Activated CD4-positive, alpha-beta memory T cell treated with anti-CD3 and anti-CD28 coated beads, Interleukin-2, amount 10 ng/mL, durations not matched to agents 7 days and 5 days (primary cell): Measurements from ENCODE around the gene GLOD5. TPM values are rescaled to one million over a fixed set of nuclear protein-coding genes. Genes with fewer than 3 reads are reported as not detected.

Experiments used
- CTCF ChIA-PET: fragments of 350-600 bp; sonication (Branson Sonifier 250); formaldehyde crosslinking; loops from one replicate; lab custom pipeline; 2021; ENCODE audit warnings: antibody characterized with exemption, inconsistent platforms; lab: Charles Lee
- POLR2A ChIA-PET: fragments of 350-600 bp; sonication (Branson Sonifier 250); formaldehyde crosslinking; loops from one replicate; lab custom pipeline; 2021; ENCODE audit warnings: antibody characterized with exemption; lab: Charles Lee
- DNase-seq: peaks from one replicate; pipeline ENCODE4 v3.0.0-alpha.2; 2020
- H3K27ac Mint-ChIP-seq: one replicate; pipeline ENCODE4 v1.8.0; 2021; ENCODE audit warnings: mild to moderate bottlenecking, mixed read lengths
- H3K27me3 Mint-ChIP-seq: one replicate; pipeline ENCODE4 v1.8.0; 2021; ENCODE audit warnings: mixed read lengths
- H3K36me3 Mint-ChIP-seq: one replicate; pipeline ENCODE4 v1.8.0; 2021; ENCODE audit warnings: low read depth, mixed read lengths
- H3K4me1 Mint-ChIP-seq: one replicate; pipeline ENCODE4 v1.8.0; 2021; ENCODE audit warnings: mixed read lengths
- H3K4me3 Mint-ChIP-seq: one replicate; pipeline ENCODE4 v1.8.0; 2021; ENCODE audit warnings: mild to moderate bottlenecking, mixed read lengths
- H3K9me3 Mint-ChIP-seq: one replicate; pipeline ENCODE4 v1.8.0; 2021; ENCODE audit warnings: mixed read lengths
- total RNA-seq, 2 experiments: library from RNA; stranded (reverse); gene quantifications; one replicate each; pipeline ENCODE4 v1.2.3, GENCODE V29; 2021

The GLOD5 gene
- total RNA-seq, 2 experiments from 2014 or later, result not detected

DNA sequence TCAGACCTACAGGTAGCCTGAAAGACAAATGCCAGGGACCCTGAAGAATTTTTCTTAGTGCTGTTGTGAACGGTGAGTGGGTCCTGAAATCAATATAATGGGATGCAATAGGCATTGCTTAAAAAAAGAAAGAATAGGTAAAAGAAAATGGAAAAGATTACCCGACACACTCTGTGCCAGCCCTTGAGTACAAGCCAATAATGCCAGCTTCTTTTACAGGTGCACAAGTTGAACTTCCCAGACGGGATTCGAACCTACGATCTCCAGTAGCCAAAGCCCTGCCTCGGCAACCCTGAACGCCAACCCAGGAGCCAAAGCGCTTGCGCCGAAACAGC is 24.7 kb upstream of the GLOD5 start:
- ChIA-PET CTCF (interaction anchor here (1.1 to 1.2 kb wide), 3 partner anchors 41 to 197 kb away, joined by 3 to 4 read pairs (median 3); partner anchors contain the start of genes HDAC6 and TBC1D25), POLR2A (interaction anchor here (0.6 to 4.4 kb wide), 28 partner anchors 8 to 435 kb away, joined by 3 to 59 read pairs (median 4); partner anchors contain the start of genes HDAC6, PLP2, PQBP1 and RBM3)
- peaks cover 19% of the 10 kb centered on the region for H3K4me1 Mint-ChIP-seq
- no peak for DNase-seq
- peaks cover 3% of the 10 kb centered on the region for H3K36me3 Mint-ChIP-seq
- H3K4me3 Mint-ChIP-seq, result peak overlapping the region; percentile 91
- no peaks in the 10 kb centered on the region for H3K9me3 Mint-ChIP-seq
- H3K27me3 Mint-ChIP-seq, result no peaks in the 10 kb centered on the region
- peak overlapping the region; percentile 96 for H3K27ac Mint-ChIP-seq

DNA sequence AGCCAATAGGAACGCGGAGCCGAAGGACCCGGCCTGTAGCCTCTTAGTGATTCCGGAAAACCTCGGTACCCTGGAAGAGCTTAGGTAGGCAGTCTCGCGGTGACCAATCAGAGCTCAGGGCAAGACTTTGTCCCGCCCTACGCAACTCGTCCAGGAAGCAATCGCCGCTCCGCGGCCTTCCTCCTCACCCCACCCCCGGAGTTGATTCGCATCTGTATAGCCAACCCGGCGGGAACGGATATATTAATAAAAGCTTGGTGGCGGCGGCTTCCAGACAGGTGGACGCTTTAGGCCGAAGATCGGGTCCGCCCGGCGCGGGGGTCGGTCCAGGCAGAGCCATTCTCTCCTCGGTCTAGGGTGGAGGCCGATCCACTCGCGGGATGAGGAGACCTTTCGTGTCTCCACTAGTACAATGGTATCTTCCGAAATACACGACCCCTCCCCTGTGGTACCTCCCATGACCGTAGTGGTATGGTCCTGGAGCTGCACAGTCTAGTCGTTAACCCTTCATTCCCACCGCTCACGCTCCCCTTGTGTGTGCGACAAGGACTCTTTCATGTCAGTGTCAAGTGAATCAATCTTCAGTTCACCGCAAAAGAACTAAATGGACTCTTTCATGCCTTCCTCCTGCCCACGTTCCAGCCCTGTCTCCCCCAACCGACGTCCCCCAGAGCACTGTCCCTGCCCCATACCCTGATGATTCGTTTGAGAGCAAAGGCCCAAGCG is 24.2 kb upstream of the GLOD5 start:
- Mint-ChIP-seq H3K36me3 (peaks cover 1% of the 10 kb centered on the region), H3K27ac (peak overlapping the region; percentile 96), H3K9me3 (no peaks in the 10 kb centered on the region), H3K4me3 (peak overlapping the region; percentile 91), H3K27me3 (no peaks in the 10 kb centered on the region), H3K4me1 (peaks cover 19% of the 10 kb centered on the region)
- ChIA-PET CTCF (interaction anchor here (1.1 to 1.2 kb wide), 3 partner anchors 42 to 198 kb away, joined by 3 to 4 read pairs (median 3); partner anchors contain the start of genes HDAC6 and TBC1D25), POLR2A (interaction anchor here (0.6 to 4.4 kb wide), 30 partner anchors 9 to 435 kb away, joined by 3 to 59 read pairs (median 4); partner anchors contain the start of genes HDAC6, PLP2, PQBP1 and RBM3)
- peak; percentile 91 for DNase-seq

- H3K9me3 Mint-ChIP-seq, result no peaks in the 10 kb centered on the region
- peak overlapping the region; percentile 96 for H3K27ac Mint-ChIP-seq
- H3K27me3 Mint-ChIP-seq, result no peaks in the 10 kb centered on the region
- peak overlapping the region; percentile 91 for H3K4me3 Mint-ChIP-seq
- no peak for DNase-seq
- peaks cover 19% of the 10 kb centered on the region for H3K4me1 Mint-ChIP-seq
- ChIA-PET POLR2A (interaction anchor here (0.9 to 4.4 kb wide), 20 partner anchors 9 to 304 kb away, joined by 3 to 59 read pairs (median 7); partner anchors contain the start of genes HDAC6, PQBP1, RBM3 and SLC35A2), CTCF (interaction anchor here (1.1 to 1.2 kb wide), 2 partner anchors 64 to 199 kb away, joined by 3 read pairs; partner anchors contain the start of genes HDAC6 and TBC1D25)
- H3K36me3 Mint-ChIP-seq, result no peaks in the 10 kb centered on the region
Observed at GRCh38 chrX:48737940-48738339, 23.6 kb upstream of the GLOD5 start.

GRCh38 chrX:48741834-48742233 is 19.7 kb upstream of the GLOD5 start:
- Mint-ChIP-seq H3K4me1 (peaks cover 11% of the 10 kb centered on the region), H3K9me3 (no peaks in the 10 kb centered on the region), H3K36me3 (no peaks in the 10 kb centered on the region), H3K4me3 (no peak overlapping the region), H3K27ac (no peak overlapping the region), H3K27me3 (peaks cover 1% of the 10 kb centered on the region)
- CTCF ChIA-PET, result no interaction called here
- DNase-seq, result no peak
- POLR2A ChIA-PET, result no interaction called here

DNA sequence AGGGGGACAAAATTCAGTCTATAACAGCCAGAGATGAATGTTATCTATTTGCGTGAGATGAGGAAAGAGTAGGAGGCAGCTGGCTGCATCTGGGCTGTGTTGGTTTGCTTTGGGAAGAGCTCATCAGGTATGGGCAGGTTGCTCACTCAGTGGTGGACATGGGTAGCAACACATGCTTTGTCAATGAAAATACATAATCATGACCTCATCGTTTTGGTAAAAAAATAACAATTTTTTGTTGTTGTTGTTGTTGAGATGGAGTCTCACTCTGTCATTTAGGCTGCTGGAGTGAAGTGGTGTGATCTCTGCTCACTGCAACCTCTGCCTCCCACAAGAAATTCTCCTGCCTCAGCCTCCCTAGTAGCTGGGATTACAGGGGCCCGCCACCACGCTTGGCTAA is 16.3 kb upstream of the GLOD5 start:
- Mint-ChIP-seq H3K4me3 (no peak overlapping the region), H3K9me3 (no peaks in the 10 kb centered on the region), H3K36me3 (no peaks in the 10 kb centered on the region), H3K27ac (no peak overlapping the region), H3K27me3 (peaks cover 1% of the 10 kb centered on the region), H3K4me1 (peaks cover 1% of the 10 kb centered on the region)
- no peak for DNase-seq
- ChIA-PET CTCF (no interaction called here), POLR2A (no interaction called here)

DNA sequence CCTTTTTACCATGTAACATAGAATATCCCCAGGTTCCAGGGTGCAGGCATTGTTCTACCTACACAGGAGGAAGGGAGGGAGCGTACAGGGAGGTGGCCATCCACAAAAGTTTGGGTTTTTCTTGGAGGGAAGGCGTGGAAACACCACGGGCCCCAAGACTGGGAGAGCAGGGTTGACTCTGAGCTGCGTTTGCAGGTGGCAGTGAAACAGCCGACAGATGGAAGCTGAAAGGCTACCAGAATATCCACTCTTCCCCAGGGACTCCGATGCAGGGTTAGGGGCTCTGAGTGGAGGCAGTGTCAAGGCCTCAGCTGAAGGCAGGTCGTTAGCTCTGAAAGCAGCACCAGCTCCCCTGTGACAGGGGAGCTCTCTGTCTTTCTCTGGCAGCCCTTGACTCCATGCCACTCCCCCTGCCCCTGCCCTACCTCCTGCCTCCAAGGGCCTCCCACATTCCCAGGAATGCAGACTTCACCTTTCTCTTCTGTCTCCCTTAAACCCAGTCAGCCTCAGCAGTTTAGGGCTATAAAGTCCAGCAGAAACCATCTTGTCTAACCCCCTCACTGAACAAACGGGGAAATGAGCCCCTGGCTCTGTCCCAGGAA is 14.0 kb upstream of the GLOD5 start:
- POLR2A ChIA-PET, result no interaction called here
- no peaks in the 10 kb centered on the region for H3K36me3 Mint-ChIP-seq

GRCh38 chrX:48749182-48749581 is 12.4 kb upstream of the GLOD5 start:
- CTCF ChIA-PET, result no interaction called here
- no peaks in the 10 kb centered on the region for H3K36me3 Mint-ChIP-seq
- POLR2A ChIA-PET, result interaction anchor here (0.8 kb wide), 2 partner anchors 12 kb away, joined by 3 read pairs; no protein-coding TSS in a partner anchor

More for the DNA sequence above, 14.0 kb upstream of the GLOD5 start:
- Mint-ChIP-seq H3K4me3 (no peak overlapping the region), H3K27me3 (peaks cover 1% of the 10 kb centered on the region), H3K9me3 (no peaks in the 10 kb centered on the region), H3K4me1 (peaks cover 11% of the 10 kb centered on the region), H3K27ac (no peak overlapping the region)
- no peak for DNase-seq
- CTCF ChIA-PET, result interaction anchor here (0.7 kb wide), 1 partner anchor 97 kb away, joined by 5 read pairs; no protein-coding TSS in a partner anchor

GRCh38 chrX:48751343-48751742 is 10.2 kb upstream of the GLOD5 start:
- CTCF ChIA-PET, result no interaction called here
- Mint-ChIP-seq H3K4me3 (no peak overlapping the region), H3K36me3 (no peaks in the 10 kb centered on the region), H3K27me3 (no peaks in the 10 kb centered on the region), H3K9me3 (no peaks in the 10 kb centered on the region), H3K27ac (peak overlapping the region; percentile 18), H3K4me1 (peaks cover 11% of the 10 kb centered on the region)
- POLR2A ChIA-PET, result interaction anchor here (1.0 kb wide), 1 partner anchor 38 kb away, joined by 3 read pairs; no protein-coding TSS in a partner anchor
- DNase-seq, result no peak

More at GRCh38 chrX:48749182-48749581, 12.4 kb upstream of the GLOD5 start:
- Mint-ChIP-seq H3K27me3 (peaks cover 1% of the 10 kb centered on the region), H3K27ac (no peak overlapping the region), H3K9me3 (no peaks in the 10 kb centered on the region), H3K4me3 (no peak overlapping the region), H3K4me1 (peaks cover 11% of the 10 kb centered on the region)
- DNase-seq, result no peak

DNA sequence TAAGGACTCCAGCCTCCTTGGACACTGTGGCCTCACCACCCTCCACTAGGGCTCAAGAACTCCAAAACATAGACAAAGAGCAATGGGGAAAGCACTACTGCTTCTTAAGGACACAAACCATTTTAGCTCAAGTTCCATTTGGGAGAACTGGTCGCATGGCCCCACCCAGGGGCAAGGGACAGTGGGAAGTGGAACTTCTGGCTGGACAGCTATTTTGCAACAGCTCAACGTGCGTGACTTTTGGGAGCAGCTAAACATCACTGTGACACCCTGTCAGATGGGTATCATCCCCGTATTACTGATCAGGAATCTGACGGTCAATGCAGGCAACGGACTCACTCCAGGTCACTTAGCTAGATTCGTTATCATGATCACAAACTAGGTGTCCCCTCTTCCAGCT is 9.0 kb upstream of the GLOD5 start:
- ChIA-PET CTCF (no interaction called here), POLR2A (interaction anchor here (1.0 to 1.2 kb wide), 2 partner anchors 16 to 39 kb away, joined by 3 to 4 read pairs; no protein-coding TSS in a partner anchor)
- H3K9me3 Mint-ChIP-seq, result no peaks in the 10 kb centered on the region
- no peak for DNase-seq
- no peaks in the 10 kb centered on the region for H3K27me3 Mint-ChIP-seq
- no peaks in the 10 kb centered on the region for H3K36me3 Mint-ChIP-seq
- H3K4me3 Mint-ChIP-seq, result no peak overlapping the region
- no peak overlapping the region for H3K27ac Mint-ChIP-seq
- peaks cover 11% of the 10 kb centered on the region for H3K4me1 Mint-ChIP-seq

GRCh38 chrX:48753708-48754228 is 7.8 kb upstream of the GLOD5 start:
- CTCF ChIA-PET, result no interaction called here
- POLR2A ChIA-PET, result no interaction called here
- Mint-ChIP-seq H3K9me3 (no peaks in the 10 kb centered on the region), H3K27ac (no peak overlapping the region), H3K36me3 (no peaks in the 10 kb centered on the region), H3K4me3 (no peak overlapping the region), H3K4me1 (peaks cover 11% of the 10 kb centered on the region), H3K27me3 (no peaks in the 10 kb centered on the region)
- no peak for DNase-seq

- ChIA-PET CTCF (no interaction called here), POLR2A (no interaction called here)
- no peak overlapping the region for H3K27ac Mint-ChIP-seq
- no peaks in the 10 kb centered on the region for H3K27me3 Mint-ChIP-seq
- H3K4me3 Mint-ChIP-seq, result no peak overlapping the region
- no peaks in the 10 kb centered on the region for H3K36me3 Mint-ChIP-seq
- H3K9me3 Mint-ChIP-seq, result no peaks in the 10 kb centered on the region
- peaks cover 11% of the 10 kb centered on the region for H3K4me1 Mint-ChIP-seq
- DNase-seq, result no peak
Observed at GRCh38 chrX:48754238-48754637, 7.3 kb upstream of the GLOD5 start.

DNA sequence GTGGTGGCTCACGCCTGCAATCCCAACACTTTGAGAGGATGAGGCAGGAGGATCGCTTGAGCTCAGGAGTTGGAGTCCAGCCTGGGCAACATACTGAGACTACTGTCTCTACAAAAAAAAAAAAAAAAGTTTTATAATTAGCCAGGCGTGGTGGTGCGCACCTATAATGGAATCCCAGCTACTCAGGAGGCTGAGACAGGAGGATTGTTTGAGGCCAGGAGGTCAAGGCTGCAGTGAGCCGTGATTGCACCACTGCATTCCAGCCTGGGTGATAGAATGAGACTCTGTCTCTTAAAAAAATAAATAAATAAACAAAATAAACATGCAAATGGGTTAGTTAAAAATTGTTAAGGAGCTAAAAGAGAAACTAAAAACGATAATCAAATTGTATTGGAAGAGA is 7.7 kb downstream of the GLOD5 start:
- Mint-ChIP-seq H3K9me3 (no peaks in the 10 kb centered on the region), H3K27me3 (peaks cover 5% of the 10 kb centered on the region), H3K36me3 (no peaks in the 10 kb centered on the region), H3K4me3 (no peak overlapping the region), H3K4me1 (no peaks in the 10 kb centered on the region), H3K27ac (no peak overlapping the region)
- ChIA-PET CTCF (no interaction called here), POLR2A (no interaction called here)
- no peak for DNase-seq

DNA sequence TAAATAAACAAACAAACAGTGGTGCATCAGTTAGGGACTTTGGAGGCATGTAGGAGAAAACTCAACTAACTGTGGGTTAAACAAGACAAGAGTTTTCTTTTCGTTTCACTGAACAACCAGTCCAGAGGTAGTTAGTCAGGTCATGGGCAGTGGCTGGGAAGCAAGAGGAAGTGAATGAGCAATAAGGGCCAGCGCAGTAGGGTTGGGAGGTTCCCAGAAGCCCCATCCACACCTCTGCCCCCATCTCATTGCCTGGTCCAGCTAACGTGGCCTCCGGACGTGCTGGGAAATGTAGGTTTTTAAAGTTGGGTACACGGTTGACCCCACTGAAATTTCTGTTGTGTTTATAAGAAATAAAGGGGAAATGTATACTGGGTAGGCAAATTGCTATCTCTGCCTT is 8.7 kb downstream of the GLOD5 start:
- Mint-ChIP-seq H3K27me3 (peaks cover 8% of the 10 kb centered on the region), H3K4me1 (no peaks in the 10 kb centered on the region), H3K36me3 (no peaks in the 10 kb centered on the region), H3K27ac (no peak overlapping the region), H3K4me3 (no peak overlapping the region), H3K9me3 (no peaks in the 10 kb centered on the region)
- DNase-seq, result no peak
- ChIA-PET POLR2A (no interaction called here), CTCF (no interaction called here)
